IMR-90 (cell line): ENCODE results near the gene UCP3. TPM values are rescaled to one million over a fixed set of nuclear protein-coding genes. Genes with fewer than 3 reads are reported as not detected.

Experiments used
- ATAC-seq: fragments of 200-7000 bp; cut with Tn5 transposase; 2 replicates; pipeline ENCODE4 v1.9.1; 2020; ENCODE audit warnings: low read depth, mild to moderate bottlenecking, moderate library complexity
- BruUV-seq: library from RNA; stranded (reverse); fragments of 400-500 nt; replicated peaks from 2 replicates; lab custom pipeline; 2021; lab: Mats Ljungman, UMichigan
- CTCF ChIA-PET: fragments of 300-600 bp; formaldehyde crosslinking; extraction: SDS; loops from one replicate; lab custom pipeline; 2021; ENCODE audit warnings: antibody characterized with exemption; lab: Yijun Ruan, JAX
- POLR2A ChIA-PET: fragments of 300-600 bp; sonication (Branson Sonifier 250); formaldehyde crosslinking; loops from one replicate; lab custom pipeline; 2022; ENCODE audit warnings: antibody characterized with exemption; ENCODE audit not compliant: unreplicated experiment; lab: Charles Lee
- DNase-seq: peaks from one replicate; pipeline ENCODE4 v3.0.0; 2013
- H2AFZ ChIP-seq: replicated peaks from 2 replicates; pipeline ENCODE3; 2013; ENCODE audit warnings: low read length, mild to moderate bottlenecking; ENCODE audit not compliant: poor library complexity
- H2AK5ac ChIP-seq: 2 replicates; pipeline ENCODE4 v1.6.1; 2013; ENCODE audit warnings: low read depth, low read length, inconsistent platforms
- H2AK9ac ChIP-seq: replicated peaks from 2 replicates; pipeline ENCODE3; 2013; ENCODE audit warnings: mild to moderate bottlenecking, low read depth, low read length, moderate library complexity; ENCODE audit not compliant: poor library complexity
- H2BK120ac ChIP-seq: 2 replicates; pipeline ENCODE4 v1.6.1; 2013; ENCODE audit warnings: low read depth, low read length, inconsistent platforms
- H2BK15ac ChIP-seq: 3 replicates; pipeline ENCODE4 v1.6.1; 2013; ENCODE audit warnings: low read depth, low read length, inconsistent platforms
- H2BK20ac ChIP-seq: 2 replicates; pipeline ENCODE4 v1.6.1; 2013; ENCODE audit warnings: low read depth, mild to moderate bottlenecking, inconsistent platforms, low read length, moderate library complexity
- H2BK5ac ChIP-seq: 2 replicates; pipeline ENCODE4 v1.6.1; 2013; ENCODE audit warnings: mild to moderate bottlenecking, low read depth, low read length, inconsistent platforms; ENCODE audit not compliant: poor library complexity, severe bottlenecking
- H3K14ac ChIP-seq: replicated peaks from 2 replicates; pipeline ENCODE4 v1.6.1; 2013; ENCODE audit warnings: low read depth, low read length, inconsistent platforms
- H3K18ac ChIP-seq: 2 replicates; pipeline ENCODE4 v1.6.1; 2013; ENCODE audit warnings: low read depth, low read length, control low read depth
- H3K23ac ChIP-seq: 2 replicates; pipeline ENCODE4 v1.6.1; 2013; ENCODE audit warnings: low read depth, low read length, inconsistent platforms
- H3K27ac ChIP-seq: 2 replicates; pipeline ENCODE4 v1.5.1; 2013; ENCODE audit warnings: mild to moderate bottlenecking, control low read depth, low read length; ENCODE audit not compliant: insufficient read depth
- H3K27me3 ChIP-seq: 2 replicates; pipeline ENCODE4 v1.6.1; 2013; ENCODE audit warnings: low read length; ENCODE audit not compliant: control insufficient read depth, insufficient read depth
- H3K36me3 ChIP-seq: 2 replicates; pipeline ENCODE4 v1.6.1; 2013; ENCODE audit warnings: low read length, mixed read lengths; ENCODE audit not compliant: control insufficient read depth, insufficient read depth
- H3K4ac ChIP-seq: 2 replicates; pipeline ENCODE4 v1.6.1; 2013; ENCODE audit warnings: low read depth, low read length, inconsistent platforms
- H3K4me1 ChIP-seq: 2 replicates; pipeline ENCODE4 v1.6.1; 2013; ENCODE audit warnings: low read length, mixed read lengths; ENCODE audit not compliant: control insufficient read depth, insufficient read depth
- H3K4me2 ChIP-seq: 2 replicates; pipeline ENCODE4 v1.6.1; 2013; ENCODE audit warnings: low read depth, mild to moderate bottlenecking, control low read depth, low read length, moderate library complexity
- H3K4me3 ChIP-seq: 2 replicates; pipeline ENCODE4 v1.5.1; 2013; ENCODE audit warnings: low read depth, mild to moderate bottlenecking, control low read depth, low read length, moderate library complexity; ENCODE audit not compliant: insufficient read depth
- H3K56ac ChIP-seq: 2 replicates; pipeline ENCODE4 v1.6.1; 2013; ENCODE audit warnings: low read length, inconsistent platforms; ENCODE audit not compliant: insufficient read depth; ENCODE audit errors: extremely low read depth
- H3K79me1 ChIP-seq, 2 experiments: 2 replicates each; pipeline ENCODE4 v1.6.1; 2013; ENCODE audit warnings: low read length in 2 of 2, inconsistent platforms in 1 of 2, low read depth in 1 of 2
- H3K9ac ChIP-seq: 2 replicates; pipeline ENCODE4 v1.6.1; 2013; ENCODE audit warnings: low read depth, low read length, control low read depth
- H3K9me1 ChIP-seq: 2 replicates; pipeline ENCODE4 v1.6.1; 2013; ENCODE audit warnings: low read length, inconsistent platforms; ENCODE audit not compliant: insufficient read depth
- H3K9me3 ChIP-seq: 2 replicates; pipeline ENCODE4 v1.6.1; 2013; ENCODE audit warnings: low read length; ENCODE audit not compliant: control insufficient read depth, insufficient read depth
- H4K20me1 ChIP-seq: 2 replicates; pipeline ENCODE4 v1.6.1; 2013; ENCODE audit warnings: low read length, inconsistent platforms; ENCODE audit not compliant: insufficient read depth
- H4K5ac ChIP-seq: 2 replicates; pipeline ENCODE4 v1.6.1; 2013; ENCODE audit warnings: mild to moderate bottlenecking, low read depth, low read length, control low read depth
- H4K8ac ChIP-seq, 2 experiments: 2 replicates each; pipeline ENCODE4 v1.6.1; 2013; ENCODE audit warnings: low read depth in 2 of 2, low read length in 2 of 2, control low read depth in 1 of 2, inconsistent platforms in 1 of 2
- H4K91ac ChIP-seq: 2 replicates; pipeline ENCODE4 v1.6.1; 2013; ENCODE audit warnings: low read depth, low read length, inconsistent platforms; ENCODE audit not compliant: insufficient read depth
- BHLHE40 ChIP-seq: fragments of 150-350 bp; IDR thresholded peaks from 2 replicates; pipeline ENCODE4 v1.6.1; 2016; ENCODE audit warnings: mild to moderate bottlenecking, low read depth, low read length
- CHD1 ChIP-seq: IDR thresholded peaks from 2 replicates; pipeline ENCODE4 v1.6.1; 2012; ENCODE audit warnings: low read depth, low read length, improper control_type of control experiment
- ELK1 ChIP-seq: fragments of 150-350 bp; IDR thresholded peaks from 2 replicates; pipeline ENCODE4 v1.6.1; 2016; ENCODE audit warnings: low read depth, mild to moderate bottlenecking, low read length, moderate library complexity, borderline replicate concordance
- FOS ChIP-seq: fragments of 150-350 bp; IDR thresholded peaks from 2 replicates; pipeline ENCODE4 v1.6.1; 2016; ENCODE audit warnings: low read depth, low read length
- MAFK ChIP-seq: IDR thresholded peaks from 2 replicates; pipeline ENCODE4 v1.6.1; 2012; ENCODE audit warnings: low read depth, low read length, improper control_type of control experiment
- MAZ ChIP-seq: IDR thresholded peaks from 2 replicates; pipeline ENCODE4 v1.6.1; 2012; ENCODE audit warnings: low read depth, mild to moderate bottlenecking, low read length, improper control_type of control experiment, moderate library complexity, borderline replicate concordance
- MXI1 ChIP-seq: IDR thresholded peaks from 2 replicates; pipeline ENCODE4 v1.6.1; 2012; ENCODE audit warnings: low read depth, mild to moderate bottlenecking, low read length, moderate library complexity, borderline replicate concordance
- NFE2L2 ChIP-seq: fragments of 150-350 bp; IDR thresholded peaks from 2 replicates; pipeline ENCODE4 v1.6.1; 2016; ENCODE audit warnings: low read depth, mild to moderate bottlenecking, low read length
- POLR2A ChIP-seq: IDR thresholded peaks from 2 replicates; pipeline ENCODE4 v1.6.1; 2012; ENCODE audit warnings: mild to moderate bottlenecking, low read depth, low read length
- RAD21 ChIP-seq: IDR thresholded peaks from 2 replicates; pipeline ENCODE4 v1.6.1; 2012; ENCODE audit warnings: low read length, improper control_type of control experiment
- RCOR1 ChIP-seq: IDR thresholded peaks from 2 replicates; pipeline ENCODE4 v1.6.1; 2012; ENCODE audit warnings: mild to moderate bottlenecking, low read length, improper control_type of control experiment; ENCODE audit not compliant: insufficient replicate concordance
- RFX5 ChIP-seq: IDR thresholded peaks from 2 replicates; pipeline ENCODE4 v1.8.0; 2012; ENCODE audit warnings: low read depth, mild to moderate bottlenecking, low read length, moderate library complexity
- SMC3 ChIP-seq: fragments of 150-350 bp; IDR thresholded peaks from 2 replicates; pipeline ENCODE4 v1.6.1; 2016; ENCODE audit warnings: low read depth, mild to moderate bottlenecking, antibody characterized with exemption, low read length, moderate library complexity
- USF2 ChIP-seq: fragments of 150-350 bp; IDR thresholded peaks from 2 replicates; pipeline ENCODE4 v1.6.1; 2017; ENCODE audit warnings: mild to moderate bottlenecking, antibody characterized with exemption, low read length, low read depth
- WGBS, 2 experiments: methylation state at CpG; one replicate each; pipeline versions ENCODE4 v1.1.5 to v1.1.7; 2013; ENCODE audit warnings: missing lambda C conversion rate in 2 of 2; ENCODE audit not compliant: insufficient read length in 1 of 2; ENCODE audit errors: extremely low coverage in 2 of 2; 5-methylcytosine and 5-hydroxymethylcytosine counted together
- dilution Hi-C: fragments of 300-500 bp; cut with HindIII; formaldehyde crosslinking; loops from one replicate; pipeline ENCODE4 v1.14.3; 2018; ENCODE audit warnings: low sequenced_read_pairs; ENCODE audit not compliant: unreplicated experiment
- in situ Hi-C: fragments of 300-500 bp; cut with MboI; formaldehyde crosslinking; loops from 3 replicates; pipeline ENCODE4 v1.14.3; 2019; ENCODE audit warnings: low sequenced_read_pairs, inconsistent platforms, mixed read lengths
- intact Hi-C: fragments of 100-400 bp; cut with micrococcal nuclease; formaldehyde crosslinking; loops from 2 replicates; pipeline ENCODE4 v1.10.0; 2022
- polyA plus RNA-seq, 3 experiments: library from polyadenylated mRNA; depleted of rRNA; stranded (reverse); fragments of >200 nt; gene quantifications; 2 replicates each; pipeline ENCODE4 v1.2.3, GENCODE V29; 2012; ENCODE audit warnings: low replicate concordance in 1 of 3
- total RNA-seq: library from RNA; depleted of rRNA; stranded (reverse); fragments of >200 nt; gene quantifications from 2 replicates; pipeline ENCODE4 v1.2.3, GENCODE V29; 2012

The UCP3 gene
- total and polyA plus RNA-seq, 2 of the 4 experiments (the other 2 are of a cell fraction) = under 0.01 to 0.80 TPM

- no peak for TF ChIP-seq ELK1
- TF ChIP-seq MXI1 = no peak
- TF ChIP-seq MAZ = no peak
- TF ChIP-seq SMC3 = no peak
- no peak for TF ChIP-seq MAFK
- TF ChIP-seq CHD1 = no peak
These were observed 36.7 kb downstream of the UCP3 start (continued) for GRCh38 chr11:73972187-73972586.

GRCh38 chr11:73971175-73971719 lies 37.6 kb downstream of the UCP3 start:
- H3K27ac ChIP-seq = no peak overlapping the region
- H2AFZ ChIP-seq = no peak overlapping the region
- no peak for DNase-seq
- H3K36me3 ChIP-seq = no peaks in the 10 kb centered on the region
- H3K9me3 ChIP-seq = no peaks in the 10 kb centered on the region
- H2AK9ac ChIP-seq = no peak overlapping the region
- no peak for ATAC-seq
- H4K20me1 ChIP-seq = no peaks in the 10 kb centered on the region
- no peak overlapping the region for H2BK20ac ChIP-seq
- no peaks in the 10 kb centered on the region for H3K79me1 ChIP-seq
- no peak overlapping the region for H2BK5ac ChIP-seq
- H3K56ac ChIP-seq = no peak overlapping the region
- no peak overlapping the region for H3K4me3 ChIP-seq
- BruUV-seq = no TSS peak
- no peak overlapping the region for H4K91ac ChIP-seq
- no CpG with 5 or more reads among the region's 6 CpGs for WGBS, 2 experiments
- intact Hi-C loops (no loop called here), dilution Hi-C loops (no loop called here), in situ Hi-C loops (no loop called here)
- no peak overlapping the region for H2BK15ac ChIP-seq
- H3K9ac ChIP-seq = no peak overlapping the region
- H2BK120ac ChIP-seq = no peak overlapping the region
- H3K18ac ChIP-seq = no peak overlapping the region
- no peak overlapping the region for H3K14ac ChIP-seq
- POLR2A ChIA-PET = no interaction called here
- no peak overlapping the region for H4K5ac ChIP-seq
- no peaks in the 10 kb centered on the region for H3K27me3 ChIP-seq
- H3K4me2 ChIP-seq = no peak overlapping the region
- no peak overlapping the region for H4K8ac ChIP-seq
- H3K23ac ChIP-seq = no peak overlapping the region
- CTCF ChIA-PET = no interaction called here
- 0 out of 2 replicates have a peak, but pooled peaks cover 4% of the 10 kb centered on the region for H3K9me1 ChIP-seq
- no peaks in the 10 kb centered on the region for H3K4me1 ChIP-seq
- H2AK5ac ChIP-seq = no peak overlapping the region
- H3K4ac ChIP-seq = no peak overlapping the region
- TF ChIP-seq CHD1 (no peak), SMC3 (no peak), RAD21 (no peak), MXI1 (no peak), USF2 (no peak), ELK1 (no peak), NFE2L2 (no peak), MAFK (no peak), RFX5 (no peak), POLR2A (no peak), BHLHE40 (no peak), RCOR1 (no peak), FOS (no peak), MAZ (no peak)
